ENCODE measurements around the gene EXOC1L. TPM values are rescaled to one million over a fixed set of nuclear protein-coding genes. Genes with fewer than 3 reads are reported as not detected.

EXOC1L gene, protein sequence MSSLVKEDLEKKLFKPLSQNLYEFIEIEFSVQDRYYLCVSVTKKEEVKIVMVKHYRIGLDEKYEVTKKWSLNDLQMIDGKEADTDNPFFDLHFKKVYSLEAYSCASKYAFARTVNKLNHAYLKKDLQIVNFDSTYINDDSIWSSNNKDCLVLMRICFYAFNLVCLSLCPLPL
- not detected in 2 replicates for total RNA-seq

DNA sequence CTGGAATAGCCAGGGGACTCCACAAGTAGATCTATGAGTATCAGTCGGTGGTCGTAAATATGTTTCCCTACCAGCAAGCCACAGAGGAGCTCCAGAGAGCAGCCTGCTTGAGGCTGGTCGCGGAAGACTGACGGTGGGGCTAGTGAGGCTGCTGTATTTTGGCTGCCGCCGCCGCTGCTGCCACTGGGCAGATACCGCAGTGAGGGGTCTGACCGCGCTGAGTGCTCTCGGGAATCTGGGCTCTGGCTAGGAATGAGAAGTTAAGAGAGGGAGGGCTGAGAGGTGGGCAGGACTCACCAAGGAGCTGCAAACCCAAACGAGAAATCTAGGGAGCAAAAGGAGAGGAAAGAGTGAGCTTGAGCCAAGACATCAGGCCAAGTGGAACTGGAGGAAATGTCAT lies at the start of gene EXOC1L:
TSS of gene EXOC1L (plus strand) at position 157 of the 400 bp plus-strand sequence. CDS start at position 394, 237 bp downstream.
- DNase-seq = no peak

DNA sequence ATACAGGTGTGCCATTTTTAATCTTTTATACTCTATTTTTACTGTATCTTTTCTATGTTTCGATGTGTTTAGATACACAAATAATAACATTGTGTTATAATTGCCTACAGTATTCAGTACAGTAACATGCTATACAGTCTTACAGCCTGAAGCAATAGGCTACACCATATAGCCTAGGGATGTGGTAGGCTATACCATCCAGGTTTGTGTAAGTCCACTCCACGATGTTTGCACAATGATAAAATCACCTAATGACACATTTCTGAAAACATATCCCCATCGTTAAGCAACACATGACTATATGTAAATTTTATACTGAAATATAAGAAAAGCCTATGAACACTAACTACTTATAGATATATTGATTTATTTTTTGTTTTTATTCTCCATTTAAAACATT lies 48.9 kb upstream of the EXOC1L start:
- DNase-seq = no peak

DNA sequence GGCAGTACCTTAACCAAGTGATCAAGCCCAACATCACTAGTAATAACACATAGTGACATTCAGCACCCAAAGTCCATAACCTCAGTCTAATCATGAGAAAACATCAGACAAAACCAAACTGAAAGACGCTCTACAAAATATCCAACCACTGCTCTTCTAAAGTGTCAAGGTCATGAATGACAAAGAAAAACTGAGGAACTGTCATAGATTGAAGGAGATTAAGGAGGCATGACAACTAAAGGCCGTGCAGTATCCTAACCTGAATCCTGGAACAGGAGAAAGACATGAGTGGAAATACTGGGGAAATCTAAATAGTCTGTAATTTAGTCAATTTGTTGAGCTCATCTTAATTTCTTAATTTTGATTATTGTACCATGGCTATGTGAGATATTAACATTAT lies 38.2 kb upstream of the EXOC1L start:
- DNase-seq = no peak

DNA sequence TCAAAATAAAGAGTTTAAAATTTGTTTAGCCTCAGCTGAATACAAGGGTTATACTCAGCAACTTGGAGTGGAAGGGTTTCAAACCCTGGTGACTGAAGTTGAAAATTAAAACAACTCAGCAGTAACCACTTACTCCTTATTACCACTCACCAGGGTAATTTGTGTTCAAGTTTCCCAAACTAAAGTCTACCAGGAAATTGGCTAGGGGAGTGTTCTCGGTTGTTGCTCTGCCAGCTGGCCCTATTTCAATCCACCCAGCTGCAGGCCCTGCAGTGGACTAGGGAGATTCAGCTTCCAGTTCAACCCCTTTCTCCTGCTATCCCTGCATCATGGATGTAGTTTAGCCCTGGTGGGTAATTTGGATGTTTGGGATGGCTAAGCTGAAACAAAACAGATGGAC lies 37.8 kb upstream of the EXOC1L start:
- no peak for DNase-seq

DNA sequence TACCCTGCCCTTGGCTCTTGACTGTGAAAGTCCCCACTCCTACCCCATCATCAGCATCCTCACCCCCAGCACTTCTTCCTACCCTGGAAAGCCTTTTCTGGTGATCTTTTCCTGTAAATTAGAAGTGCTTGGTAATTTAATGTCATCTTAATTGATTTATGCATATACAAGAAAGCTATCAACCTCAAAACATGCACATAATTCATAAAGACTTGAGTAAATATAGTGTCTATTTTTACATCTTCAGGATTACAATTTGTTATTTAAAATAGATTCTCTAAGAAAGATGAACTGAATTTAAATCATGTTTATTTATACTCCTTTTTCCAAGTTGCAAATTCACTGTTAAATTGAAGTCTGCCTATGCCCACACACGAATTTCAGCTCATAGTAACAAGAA lies 36.0 kb upstream of the EXOC1L start:
- DNase-seq = no peak

DNA sequence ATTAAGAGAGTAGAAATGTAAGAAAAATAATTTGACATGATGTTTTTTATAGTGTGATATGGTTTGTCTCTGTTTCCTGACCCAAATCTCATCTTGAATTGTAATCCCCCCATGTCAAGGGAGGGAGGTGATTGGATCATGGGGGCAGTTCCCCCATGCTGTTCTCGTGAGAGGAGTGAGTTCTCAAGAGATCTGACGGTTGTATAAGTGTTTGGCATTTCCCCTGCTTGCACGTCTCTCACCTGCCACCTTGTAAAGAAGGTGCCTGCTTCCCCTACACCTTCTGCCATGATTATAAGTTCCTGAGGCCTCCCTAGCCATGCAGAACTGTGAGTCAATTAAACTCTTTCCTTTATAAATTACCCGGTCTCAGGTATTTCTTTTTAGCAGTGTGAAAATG lies 34.8 kb upstream of the EXOC1L start:
- DNase-seq = no peak

DNA sequence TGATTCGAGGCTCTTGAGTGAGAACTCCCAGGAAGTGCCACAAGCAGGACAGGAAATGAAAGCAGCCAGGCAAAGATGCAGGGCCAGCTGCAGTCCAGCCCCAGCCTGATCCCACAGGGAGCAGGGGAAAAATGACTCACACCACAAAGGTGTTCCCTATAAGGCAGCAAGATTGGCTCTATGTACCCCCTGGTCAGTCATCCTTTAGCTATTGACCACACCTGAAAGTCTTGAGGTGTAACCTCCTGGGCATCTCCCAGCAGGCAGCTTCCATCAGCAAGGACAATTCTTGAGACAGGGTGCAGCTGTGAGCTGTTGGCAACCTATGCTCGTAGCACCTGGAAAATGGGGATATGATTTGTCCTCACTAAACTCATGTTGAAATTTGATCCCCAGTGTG lies 27.9 kb upstream of the EXOC1L start:
- DNase-seq = no peak

DNA sequence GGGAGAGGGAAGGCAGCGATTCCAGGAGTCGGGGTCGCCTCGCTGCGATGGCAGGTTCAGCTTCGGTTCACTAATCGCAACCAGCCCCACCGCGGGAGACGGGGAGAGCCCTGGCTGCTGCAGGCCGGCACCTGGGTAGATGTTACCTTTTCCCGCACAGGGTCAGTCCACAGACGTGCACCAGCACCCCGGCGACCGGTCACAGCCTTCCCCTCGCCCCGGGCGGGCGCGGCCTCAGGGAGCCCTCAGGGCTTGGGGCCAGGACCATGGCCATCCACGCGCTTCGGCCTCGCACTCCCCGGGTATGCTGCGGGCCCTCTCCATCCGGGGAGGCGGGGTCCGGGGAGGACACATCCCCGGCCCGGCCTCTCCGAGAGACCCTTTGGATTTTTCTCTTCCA lies 26.1 kb upstream of the EXOC1L start:
- DNase-seq = no peak

DNA sequence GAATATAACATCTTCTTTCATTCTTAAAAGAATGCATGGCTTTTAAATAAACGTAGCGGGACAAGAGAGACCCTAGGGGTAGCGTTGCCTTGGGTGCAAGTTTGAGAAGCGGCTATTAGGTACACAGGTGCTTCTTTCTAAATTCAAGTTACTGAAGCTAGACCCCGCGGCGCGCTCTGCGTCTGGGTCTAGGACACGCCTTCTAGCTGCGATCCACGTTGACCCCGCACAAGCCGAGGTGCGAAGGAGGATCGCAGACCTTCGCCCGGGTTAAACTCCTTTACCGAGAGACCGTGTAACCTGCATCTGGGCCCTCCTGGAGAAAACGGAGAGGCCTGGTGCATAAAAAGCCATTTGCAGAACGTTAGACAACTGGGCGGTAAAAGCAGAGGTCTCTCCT lies 25.5 kb upstream of the EXOC1L start:
- no peak for DNase-seq

DNA sequence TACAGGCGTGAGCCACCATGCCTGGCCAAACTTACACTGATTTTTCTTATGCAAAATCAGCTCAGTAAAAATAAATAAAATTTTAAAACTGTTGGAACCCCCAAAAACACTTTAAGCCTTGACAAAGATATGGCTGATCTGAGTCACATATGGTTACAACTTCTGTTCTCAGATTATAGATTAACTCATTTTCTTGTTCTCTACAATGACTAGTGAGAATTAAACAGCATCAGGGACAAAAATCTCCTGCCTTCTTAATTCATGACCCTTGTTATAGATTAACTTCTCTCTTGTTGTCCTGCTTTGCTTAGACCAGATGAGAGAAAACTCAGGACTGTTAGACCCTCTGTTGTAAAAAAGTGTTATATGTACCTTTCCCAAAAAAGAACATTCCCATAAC lies 24.2 kb upstream of the EXOC1L start:
- no peak for DNase-seq

DNA sequence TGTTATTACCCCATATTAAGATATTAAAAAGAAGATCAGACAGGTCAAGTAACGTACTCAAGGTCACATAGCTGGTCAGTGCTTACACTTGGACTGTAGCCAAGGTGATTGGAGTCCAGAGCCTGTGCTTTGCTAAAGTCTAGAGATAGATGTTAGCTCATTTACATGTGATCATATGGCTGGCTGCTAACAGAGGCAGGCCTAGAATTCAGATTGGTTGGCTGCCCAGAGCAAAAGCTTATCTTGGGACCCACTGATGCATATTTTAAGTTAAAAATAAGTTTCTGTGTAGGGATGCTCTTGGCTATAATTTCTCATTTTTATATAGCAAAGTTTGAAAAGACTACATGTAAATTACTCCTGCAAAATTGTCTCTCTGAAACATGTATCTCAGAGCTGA lies 18.1 kb upstream of the EXOC1L start:
- DNase-seq = no peak

DNA sequence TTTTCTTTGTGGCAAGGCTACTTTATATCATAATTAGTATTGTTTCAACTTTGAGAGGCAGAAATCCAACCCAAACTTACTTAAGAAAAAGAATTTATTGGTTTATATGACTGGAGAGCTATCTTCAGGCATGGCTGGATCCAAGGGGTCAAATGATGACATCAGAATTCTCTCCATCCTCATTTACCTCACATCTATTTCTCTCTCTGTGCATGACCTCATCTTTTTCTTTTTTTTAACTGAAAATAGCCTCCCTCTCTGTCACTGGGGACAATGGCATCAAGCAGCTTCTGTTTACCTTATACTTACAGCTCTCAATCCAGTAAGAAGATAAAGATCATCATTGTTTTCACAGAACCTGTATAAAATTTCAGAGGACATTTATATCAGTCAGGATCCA lies 12.0 kb upstream of the EXOC1L start:
- DNase-seq = no peak

DNA sequence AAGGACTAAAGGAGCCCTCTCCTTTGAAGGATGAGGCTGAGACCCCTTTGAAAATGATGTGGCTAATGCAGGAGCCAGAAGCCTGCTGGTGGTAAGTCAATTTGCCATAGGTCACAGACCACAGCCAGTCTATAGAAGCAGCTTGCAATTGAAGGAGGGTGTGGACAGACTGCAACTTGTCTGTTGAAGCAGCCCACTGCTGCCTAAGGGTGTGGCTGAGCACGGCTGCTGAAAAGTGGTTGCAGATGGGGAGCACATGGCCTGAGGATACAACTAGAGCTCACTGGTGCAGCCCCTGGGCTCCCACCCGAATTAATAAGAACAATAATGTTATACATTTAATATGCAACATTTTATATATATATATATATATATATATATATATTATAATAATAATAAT lies 11.4 kb upstream of the EXOC1L start:
- DNase-seq = no peak

DNA sequence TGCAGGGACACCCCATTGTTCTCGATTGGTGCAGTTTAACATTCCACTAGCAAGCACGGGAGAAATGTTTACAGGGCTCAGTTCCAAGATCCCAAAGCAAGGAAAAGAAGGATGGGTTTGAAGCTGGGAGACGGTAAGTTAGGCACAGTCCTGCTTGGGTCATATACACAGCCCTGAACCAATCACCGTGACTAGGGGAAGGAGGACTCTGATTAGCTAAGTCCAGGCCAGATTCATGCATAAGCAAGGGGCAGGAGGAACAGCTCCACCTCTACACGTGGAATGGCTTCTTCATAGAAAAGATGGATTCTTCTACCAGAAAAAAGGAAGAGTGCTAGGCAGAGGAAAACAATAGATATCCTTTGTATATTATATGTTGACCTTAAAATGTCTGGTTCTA lies 11.0 kb upstream of the EXOC1L start:
- DNase-seq = no peak

DNA sequence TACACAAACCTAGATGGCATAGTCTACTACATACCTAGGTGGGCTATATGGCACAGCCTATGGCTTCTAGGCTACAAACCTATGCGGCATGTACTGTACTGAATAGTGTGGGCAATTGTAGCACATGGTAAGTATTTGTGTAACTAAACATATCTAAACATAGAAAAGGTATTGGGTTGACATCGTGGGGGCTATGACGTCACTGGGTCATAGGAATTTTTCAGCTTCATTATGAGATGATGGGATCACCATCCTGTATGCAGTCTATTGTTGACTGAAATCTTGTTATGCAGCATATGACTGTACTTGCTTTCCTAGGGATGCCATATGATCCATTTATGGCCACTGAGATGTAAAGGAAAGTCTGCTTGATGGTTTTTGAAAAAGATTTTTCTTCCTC lies 1.9 kb upstream of the EXOC1L start:
- DNase-seq = no peak

DNA sequence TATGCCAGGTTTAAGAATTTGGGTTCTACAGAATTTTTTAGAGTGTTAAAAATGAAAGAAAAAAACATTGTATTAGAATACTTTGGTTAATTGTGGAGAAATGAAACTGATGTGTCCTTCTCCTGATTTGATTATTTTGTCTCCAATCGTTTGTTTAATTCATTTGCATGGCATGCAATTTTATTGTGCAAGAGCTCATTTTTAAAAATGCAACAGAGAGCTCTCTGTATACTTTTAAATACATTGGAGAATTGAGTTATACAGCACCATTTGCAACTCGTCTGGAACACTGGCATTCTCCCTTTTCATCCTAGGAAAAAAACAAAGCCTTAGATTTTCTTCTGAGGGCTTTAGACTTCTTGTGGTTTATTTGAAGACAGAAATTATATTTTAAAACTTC lies 689 bp downstream of the EXOC1L start:
- no peak for DNase-seq

DNA sequence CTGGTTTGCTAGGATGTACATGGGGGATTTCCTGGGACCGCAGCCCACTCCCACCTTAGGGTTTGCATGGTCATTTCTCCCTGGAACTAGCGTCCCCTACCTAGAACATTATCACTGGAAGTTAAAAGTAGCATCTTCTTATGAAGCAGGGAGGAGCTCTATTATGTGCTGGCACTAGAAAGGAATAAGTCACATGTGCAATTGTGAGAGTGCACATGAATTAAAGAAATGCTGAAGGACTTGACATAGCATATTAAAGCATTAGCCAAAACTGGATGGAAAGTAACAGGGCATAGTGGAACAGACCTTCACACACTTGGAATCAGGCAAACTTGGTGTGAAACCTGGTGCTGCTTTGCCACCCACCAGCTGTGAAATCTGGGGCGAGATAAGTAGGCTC lies 2.7 kb downstream of the EXOC1L start:
- DNase-seq = no peak

DNA sequence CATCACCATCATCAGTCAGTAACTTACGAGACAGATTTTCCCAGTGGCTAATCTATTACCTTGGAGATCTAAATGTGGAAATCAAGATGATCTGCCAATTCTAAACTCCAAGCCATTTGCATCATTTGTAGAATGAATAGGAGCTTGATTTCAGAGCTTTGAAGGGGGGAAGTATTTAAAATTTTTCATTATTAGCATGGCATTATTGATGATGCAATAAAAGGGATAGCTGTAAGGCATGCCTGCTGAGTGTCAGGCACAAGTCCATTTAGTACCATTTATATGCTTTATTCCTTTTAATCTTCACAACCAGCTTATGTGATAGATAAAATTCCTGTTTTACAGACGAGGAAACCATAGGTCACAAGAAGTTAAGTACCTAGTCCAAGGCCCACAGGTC lies 5.3 kb downstream of the EXOC1L start:
- no peak for DNase-seq

DNA sequence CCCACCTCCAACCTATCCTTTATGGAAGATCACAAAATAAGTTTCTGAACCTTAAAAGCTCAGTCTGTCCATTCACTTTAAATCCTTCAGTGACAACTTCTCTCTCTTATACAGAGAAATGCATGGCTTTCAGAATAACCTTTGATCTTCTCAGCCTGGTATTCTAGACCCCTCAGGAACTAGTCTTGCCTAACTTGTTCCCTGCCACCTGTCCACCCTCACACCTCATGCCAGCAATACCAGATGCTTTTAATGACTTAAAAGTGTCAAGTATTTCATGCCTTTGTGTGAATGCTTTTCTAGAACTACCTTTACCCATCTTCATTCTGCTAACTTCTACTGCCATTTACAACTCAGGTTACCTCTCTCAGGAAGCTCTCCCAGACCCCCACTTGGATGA lies 7.4 kb downstream of the EXOC1L start:
- DNase-seq = no peak

DNA sequence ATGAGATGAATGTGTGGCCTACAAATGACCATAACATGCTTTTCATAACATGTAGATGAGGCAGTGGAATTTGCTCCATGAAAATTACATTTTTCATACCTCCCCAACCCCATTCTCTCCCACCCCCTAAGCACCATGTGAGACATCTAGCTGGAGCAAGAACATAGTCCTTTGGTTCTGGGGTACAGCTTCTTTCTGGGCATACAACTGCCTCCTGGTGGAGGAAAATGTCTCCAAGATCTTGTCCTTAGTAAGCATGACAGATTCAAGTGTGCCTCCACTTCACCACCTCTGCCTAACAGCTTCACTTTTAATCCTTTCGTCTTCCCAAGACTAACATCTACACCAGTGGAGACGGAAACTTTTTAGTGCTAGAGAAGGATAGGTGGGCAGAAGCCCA lies 8.0 kb downstream of the EXOC1L start:
- no peak for DNase-seq

DNA sequence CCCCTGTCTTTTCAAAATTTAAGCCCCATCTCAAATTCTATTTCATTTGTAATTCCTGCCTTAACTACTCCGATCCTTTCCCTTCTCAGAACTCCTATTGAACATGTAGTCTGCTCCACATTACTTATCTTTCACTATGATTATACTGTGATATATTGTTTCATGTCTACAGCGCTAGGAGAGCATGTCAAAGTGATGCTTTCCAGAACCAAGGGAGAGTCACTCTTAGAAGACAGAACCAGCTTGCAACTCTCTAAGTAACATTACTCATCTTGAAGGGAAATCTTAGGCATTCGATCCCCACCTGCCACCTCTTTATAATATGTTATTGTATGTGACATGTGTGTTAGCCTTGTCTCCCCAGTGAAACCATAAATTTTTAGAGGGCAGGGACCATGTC lies 10.5 kb downstream of the EXOC1L start:
- DNase-seq = no peak

DNA sequence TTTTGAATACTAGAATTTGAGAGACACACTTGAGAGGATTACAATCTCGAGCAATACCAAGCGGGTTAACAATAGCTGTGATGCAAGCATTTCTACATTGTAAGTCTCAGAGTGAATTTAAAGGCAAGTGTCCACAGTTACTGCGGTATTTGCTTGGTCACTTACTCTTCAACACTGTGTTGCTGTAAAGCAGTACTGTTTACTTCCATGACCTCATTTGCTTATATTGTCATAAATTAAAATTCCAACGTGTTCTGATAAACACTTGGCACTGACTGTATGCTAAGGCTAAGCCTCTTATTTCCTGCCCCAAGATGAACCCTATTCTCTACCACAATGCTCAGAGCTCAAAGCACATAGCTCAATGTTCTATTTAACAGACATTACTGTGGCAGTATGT lies 11.1 kb downstream of the EXOC1L start:
- DNase-seq = no peak

DNA sequence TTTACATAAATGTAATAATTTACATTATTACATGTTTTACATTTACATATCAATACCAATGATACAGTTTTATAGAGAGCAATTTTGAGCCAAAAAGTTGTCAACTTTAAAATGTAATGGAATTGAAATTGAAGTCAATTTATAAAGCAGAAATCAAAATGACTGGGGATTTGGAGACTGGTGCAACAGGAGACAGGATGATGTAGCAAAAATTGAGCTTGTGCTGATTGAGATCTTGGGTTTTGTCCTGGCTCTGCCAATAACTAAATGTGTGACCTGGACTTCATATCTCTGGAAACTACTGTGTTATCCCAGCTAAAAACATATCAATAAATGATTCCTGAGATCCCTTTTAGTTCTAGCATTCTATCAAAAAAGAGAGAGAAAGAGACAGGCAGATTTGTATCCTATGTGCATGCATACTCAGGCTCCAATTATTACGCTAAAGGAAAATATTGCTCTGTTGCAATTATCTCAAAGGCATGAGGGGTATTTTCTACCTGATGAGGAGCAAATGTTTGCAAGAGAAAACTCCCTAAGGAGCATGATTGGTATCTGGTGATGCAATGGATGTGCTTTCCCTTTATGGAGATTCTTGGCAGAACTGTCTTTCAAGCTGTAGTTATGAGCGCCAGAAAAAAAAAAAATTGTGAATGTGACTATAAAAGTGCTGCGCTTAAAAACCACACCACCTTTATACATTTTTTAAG lies 14.7 kb downstream of the EXOC1L start:
- no peak for DNase-seq

DNA sequence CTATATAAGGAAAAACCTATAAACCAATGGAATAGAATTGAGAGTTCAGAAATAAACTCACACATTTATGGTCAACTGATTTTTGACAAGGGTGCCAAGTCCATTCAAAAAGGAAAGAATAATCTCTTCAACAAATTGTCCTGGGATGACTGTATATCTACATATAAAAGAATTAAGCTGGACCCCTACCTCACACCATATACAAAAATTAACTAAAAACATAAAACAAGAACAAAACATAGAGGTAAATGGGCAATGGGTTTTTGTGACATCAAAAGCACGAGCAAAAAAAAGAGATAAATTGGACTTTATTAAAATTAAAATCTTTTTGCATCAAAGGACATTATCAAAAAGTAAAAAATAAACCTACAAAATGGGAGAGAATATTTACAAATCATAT lies 18.3 kb downstream of the EXOC1L start:
- DNase-seq = no peak

DNA sequence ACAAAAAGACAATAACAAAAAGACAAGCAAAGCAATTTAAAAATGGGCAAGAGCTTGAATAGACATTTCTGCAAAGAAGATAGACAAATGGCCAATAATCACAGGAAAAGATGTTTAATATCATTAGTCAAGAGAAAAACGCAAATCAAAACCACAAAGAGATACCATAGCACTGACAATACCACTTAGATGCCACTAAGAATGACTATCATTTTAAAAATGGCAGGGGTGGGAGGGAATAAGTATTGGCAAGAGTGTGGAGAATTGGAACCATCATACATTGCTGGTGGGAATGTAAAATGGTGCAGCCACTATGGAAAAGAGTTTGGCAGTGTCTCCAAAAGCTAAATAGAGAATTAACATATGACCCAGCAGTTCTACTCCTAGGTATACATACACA lies 18.8 kb downstream of the EXOC1L start:
- DNase-seq = no peak
